Osteoblast (primary cell): ENCODE results near the gene SYNDIG1L. TPM values are rescaled to one million over a fixed set of nuclear protein-coding genes. Genes with fewer than 3 reads are reported as not detected.

Experiments
- DNase-seq: peaks from one replicate; pipeline ENCODE4 v3.0.0; 2011; ENCODE audit warnings: low spot score, mixed read lengths; ENCODE audit not compliant: insufficient read length; ENCODE audit errors: missing footprints
- H2AFZ ChIP-seq: 2 replicates; pipeline ENCODE4 v1.6.0; 2011; ENCODE audit warnings: mild to moderate bottlenecking, low read length
- H3K27ac ChIP-seq: 2 replicates; pipeline ENCODE4 v1.5.1; 2011; ENCODE audit warnings: mild to moderate bottlenecking, low read depth, low read length, moderate library complexity
- H3K27me3 ChIP-seq: 2 replicates; pipeline ENCODE4 v1.6.0; 2012; ENCODE audit warnings: mild to moderate bottlenecking, control low read depth, inconsistent platforms, low read length, moderate library complexity; ENCODE audit not compliant: insufficient read depth
- H3K36me3 ChIP-seq: 2 replicates; pipeline ENCODE4 v1.5.1; 2011; ENCODE audit warnings: mild to moderate bottlenecking, low read length, control low read depth, moderate library complexity; ENCODE audit not compliant: insufficient read depth
- H3K4me1 ChIP-seq: 2 replicates; pipeline ENCODE4 v1.5.1; 2011; ENCODE audit warnings: mild to moderate bottlenecking, low read length, control low read depth, moderate library complexity; ENCODE audit not compliant: insufficient read depth
- H3K4me2 ChIP-seq: 2 replicates; pipeline ENCODE4 v1.6.0; 2011; ENCODE audit warnings: mild to moderate bottlenecking, low read length; ENCODE audit not compliant: insufficient read depth
- H3K4me3 ChIP-seq: fragments of 200-600 bp; sonication (generic); 3 replicates; pipeline ENCODE4 v1.5.1; 2012; ENCODE audit warnings: mild to moderate bottlenecking, low read length, inconsistent platforms; ENCODE audit not compliant: insufficient read depth
- H3K79me2 ChIP-seq: 2 replicates; pipeline ENCODE4 v1.6.0; 2012; ENCODE audit warnings: mild to moderate bottlenecking, low read length, control low read depth, inconsistent platforms; ENCODE audit not compliant: insufficient read depth
- H3K9me3 ChIP-seq: 2 replicates; pipeline ENCODE4 v1.5.1; 2011; ENCODE audit warnings: low read depth, low read length, control low read depth
- H4K20me1 ChIP-seq: 2 replicates; pipeline ENCODE4 v1.6.0; 2012; ENCODE audit warnings: mild to moderate bottlenecking, low read length, control low read depth; ENCODE audit not compliant: insufficient read depth
- total RNA-seq: library from RNA; depleted of rRNA; stranded (reverse); fragments of >200 nt; gene quantifications from 2 replicates; pipeline ENCODE4 v1.2.3, GENCODE V29; 2012
- TF ChIP-seq, protein P1 (sequence below): IDR thresholded peaks from 2 replicates; pipeline ENCODE4 v1.5.1; 2011; ENCODE audit warnings: mild to moderate bottlenecking, low read depth, low read length, moderate library complexity; ENCODE audit errors: extremely low read depth

SYNDIG1L gene
- total RNA-seq, 1 donor: not detected

DNA sequence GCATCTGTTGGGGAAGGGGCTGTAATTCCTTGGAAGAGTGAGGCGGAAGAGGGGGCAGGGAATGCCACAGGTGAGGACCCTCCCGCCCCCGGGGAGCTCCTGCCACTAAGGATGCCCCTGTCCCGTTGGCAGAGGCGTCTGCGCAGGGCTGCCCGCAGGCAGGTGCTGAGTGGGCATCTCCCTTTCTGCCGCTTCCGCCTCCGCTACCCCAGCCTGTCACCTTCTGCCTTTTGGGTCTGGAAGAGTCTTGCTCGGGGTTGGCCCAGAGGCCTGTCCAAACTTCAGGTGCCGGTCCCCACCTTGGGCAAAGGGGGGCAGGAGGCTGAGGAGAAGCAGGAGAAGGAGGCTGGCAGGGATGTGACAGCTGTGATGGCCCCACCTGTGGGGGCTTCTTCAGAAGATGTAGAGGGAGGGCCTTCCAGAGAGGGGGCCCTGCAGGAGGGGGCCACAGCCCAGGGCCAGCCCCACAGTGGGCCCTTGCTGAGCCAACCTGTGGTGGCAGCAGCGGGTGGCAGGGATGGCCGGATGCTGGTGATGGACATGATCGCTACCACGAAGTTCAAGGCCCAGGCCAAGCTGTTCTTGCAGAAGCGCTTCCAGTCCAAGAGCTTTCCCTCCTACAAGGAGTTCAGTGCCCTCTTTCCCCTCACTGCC, 67.7 kb downstream of the SYNDIG1L start:
- H3K4me1 ChIP-seq: no peaks in the 10 kb centered on the region
- no peak overlapping the region for H3K27ac ChIP-seq
- H4K20me1 ChIP-seq: no peaks in the 10 kb centered on the region
- no peak for DNase-seq
- H3K36me3 ChIP-seq: no peaks in the 10 kb centered on the region
- TF ChIP-seq, protein P1, sequence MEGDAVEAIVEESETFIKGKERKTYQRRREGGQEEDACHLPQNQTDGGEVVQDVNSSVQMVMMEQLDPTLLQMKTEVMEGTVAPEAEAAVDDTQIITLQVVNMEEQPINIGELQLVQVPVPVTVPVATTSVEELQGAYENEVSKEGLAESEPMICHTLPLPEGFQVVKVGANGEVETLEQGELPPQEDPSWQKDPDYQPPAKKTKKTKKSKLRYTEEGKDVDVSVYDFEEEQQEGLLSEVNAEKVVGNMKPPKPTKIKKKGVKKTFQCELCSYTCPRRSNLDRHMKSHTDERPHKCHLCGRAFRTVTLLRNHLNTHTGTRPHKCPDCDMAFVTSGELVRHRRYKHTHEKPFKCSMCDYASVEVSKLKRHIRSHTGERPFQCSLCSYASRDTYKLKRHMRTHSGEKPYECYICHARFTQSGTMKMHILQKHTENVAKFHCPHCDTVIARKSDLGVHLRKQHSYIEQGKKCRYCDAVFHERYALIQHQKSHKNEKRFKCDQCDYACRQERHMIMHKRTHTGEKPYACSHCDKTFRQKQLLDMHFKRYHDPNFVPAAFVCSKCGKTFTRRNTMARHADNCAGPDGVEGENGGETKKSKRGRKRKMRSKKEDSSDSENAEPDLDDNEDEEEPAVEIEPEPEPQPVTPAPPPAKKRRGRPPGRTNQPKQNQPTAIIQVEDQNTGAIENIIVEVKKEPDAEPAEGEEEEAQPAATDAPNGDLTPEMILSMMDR: no peak
- no peak overlapping the region for H2AFZ ChIP-seq
- H3K27me3 ChIP-seq: peaks cover 8% of the 10 kb centered on the region
- H3K4me3 ChIP-seq: no peak overlapping the region
- H3K4me2 ChIP-seq: no peak overlapping the region
- no peaks in the 10 kb centered on the region for H3K9me3 ChIP-seq
- H3K79me2 ChIP-seq: no peaks in the 10 kb centered on the region

DNA sequence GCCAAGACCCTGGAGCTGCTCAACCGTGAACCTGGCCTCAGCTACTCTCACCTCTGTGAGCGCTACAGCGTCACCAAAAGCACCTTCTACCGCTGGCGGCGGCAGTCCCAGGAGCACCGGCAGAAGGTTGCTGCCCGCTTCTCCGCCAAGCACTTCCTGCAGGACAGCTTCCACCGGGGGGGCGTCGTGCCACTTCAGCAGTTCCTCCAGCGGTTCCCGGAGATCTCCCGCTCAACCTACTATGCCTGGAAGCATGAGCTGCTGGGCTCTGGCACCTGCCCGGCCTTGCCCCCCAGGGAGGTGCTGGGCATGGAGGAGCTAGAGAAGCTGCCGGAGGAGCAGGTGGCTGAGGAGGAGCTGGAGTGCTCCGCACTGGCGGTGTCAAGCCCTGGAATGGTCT, 68.4 kb downstream of the SYNDIG1L start:
- Histone ChIP-seq H4K20me1 (no peaks in the 10 kb centered on the region), H3K36me3 (no peaks in the 10 kb centered on the region), H2AFZ (no peak overlapping the region), H3K4me1 (no peaks in the 10 kb centered on the region), H3K27me3 (peaks cover 7% of the 10 kb centered on the region), H3K79me2 (no peaks in the 10 kb centered on the region), H3K27ac (no peak overlapping the region), H3K4me3 (no peak overlapping the region), H3K4me2 (no peak overlapping the region), H3K9me3 (no peaks in the 10 kb centered on the region)
- DNase-seq: no peak
- TF ChIP-seq, protein P1: no peak

DNA sequence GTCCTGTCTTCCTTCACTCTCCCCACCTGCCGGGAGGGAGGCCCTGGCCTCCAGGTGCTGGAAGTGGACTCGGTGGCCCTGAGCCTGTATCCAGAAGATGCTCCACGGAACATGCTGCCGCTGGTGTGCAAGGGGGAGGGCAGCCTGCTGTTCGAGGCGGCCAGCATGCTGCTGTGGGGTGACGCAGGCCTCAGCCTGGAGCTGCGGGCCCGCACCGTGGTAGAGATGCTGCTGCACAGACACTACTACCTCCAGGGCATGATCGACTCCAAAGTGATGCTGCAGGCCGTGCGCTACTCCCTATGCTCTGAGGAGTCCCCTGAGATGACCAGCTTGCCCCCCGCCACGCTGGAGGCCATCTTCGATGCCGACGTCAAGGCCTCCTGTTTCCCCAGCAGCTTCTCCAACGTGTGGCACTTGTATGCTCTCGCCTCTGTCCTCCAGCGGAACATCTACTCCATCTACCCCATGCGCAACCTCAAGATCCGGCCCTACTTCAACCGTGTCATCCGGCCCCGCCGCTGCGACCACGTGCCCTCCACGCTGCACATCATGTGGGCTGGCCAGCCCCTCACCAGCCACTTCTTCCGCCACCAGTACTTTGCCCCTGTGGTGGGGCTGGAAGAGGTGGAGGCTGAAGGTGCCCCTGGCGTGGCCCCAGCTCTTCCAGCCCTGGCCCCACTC, 69.0 kb downstream of the SYNDIG1L start:
- H2AFZ ChIP-seq: no peak overlapping the region
- DNase-seq: no peak

More for the DNA sequence above, 69.0 kb downstream of the SYNDIG1L start:
- Histone ChIP-seq H3K4me3 (no peak overlapping the region), H3K27me3 (peaks cover 11% of the 10 kb centered on the region), H3K9me3 (no peaks in the 10 kb centered on the region), H4K20me1 (no peaks in the 10 kb centered on the region), H3K36me3 (no peaks in the 10 kb centered on the region), H3K4me1 (no peaks in the 10 kb centered on the region), H3K27ac (no peak overlapping the region), H3K4me2 (no peak overlapping the region), H3K79me2 (no peaks in the 10 kb centered on the region)
- TF ChIP-seq, protein P1: no peak

Other genes starting within 250 kb of the SYNDIG1L start
- not detected in 2 replicates for gene VSX2, start 186.8 kb downstream of the SYNDIG1L start, total RNA-seq
- gene ABCD4, start 123.3 kb downstream of the SYNDIG1L start, total RNA-seq: 35.7 and 38.7 TPM in 2 replicates
- not detected in 2 replicates for gene VRTN, start 77.7 kb downstream of the SYNDIG1L start, total RNA-seq
- 266 and 291 TPM in 2 replicates for gene NPC2, start 67.1 kb upstream of the SYNDIG1L start, total RNA-seq
- 8.7 and 18.6 TPM in 2 replicates for gene ISCA2, start 67.6 kb upstream of the SYNDIG1L start, total RNA-seq
- 493 and 546 TPM in 2 replicates for gene LTBP2, start 186.0 kb upstream of the SYNDIG1L start, total RNA-seq